A673 (cell line): ENCODE measurements around the gene OLIG2.

ENCODE experiments used
- EZH2 ChIP-seq: fragments of 200-600 bp; sonication (generic); IDR thresholded peaks from 2 replicates; pipeline ENCODE4 v1.6.1; 2017; ENCODE audit warnings: borderline replicate concordance, low read depth, mild to moderate bottlenecking, mixed read lengths, antibody characterized with exemption, low read length; ENCODE audit not compliant: poor library complexity, severe bottlenecking
- TF ChIP-seq, protein P1 (sequence below): fragments of 300-800, 200-600 bp; sonication (generic); conservative IDR thresholded peaks from 2 replicates; pipeline ENCODE4 v1.5.1; 2017; ENCODE audit warnings: low read depth, mild to moderate bottlenecking, antibody characterized with exemption, low read length, moderate library complexity, mixed read lengths

DNA sequence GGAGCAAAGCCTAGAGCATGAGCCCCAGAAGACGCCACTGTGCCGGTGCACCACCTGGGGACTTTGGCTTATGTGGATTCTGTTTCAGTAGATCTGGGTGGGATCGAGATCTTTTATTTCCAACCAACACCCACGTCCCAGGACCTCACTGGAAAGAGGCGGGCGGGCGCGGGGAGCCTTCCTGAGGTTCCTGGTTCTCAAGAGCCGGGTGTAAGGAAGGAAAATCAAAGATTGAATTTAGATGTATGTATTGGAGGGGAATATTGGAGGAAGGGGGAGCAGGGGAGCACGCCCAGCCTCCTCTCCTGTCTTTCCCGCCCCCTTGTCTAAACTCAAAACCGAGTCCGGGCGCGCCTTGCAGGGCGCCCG is 6.2 kb upstream of the OLIG2 start:
- TF ChIP-seq, protein P1, sequence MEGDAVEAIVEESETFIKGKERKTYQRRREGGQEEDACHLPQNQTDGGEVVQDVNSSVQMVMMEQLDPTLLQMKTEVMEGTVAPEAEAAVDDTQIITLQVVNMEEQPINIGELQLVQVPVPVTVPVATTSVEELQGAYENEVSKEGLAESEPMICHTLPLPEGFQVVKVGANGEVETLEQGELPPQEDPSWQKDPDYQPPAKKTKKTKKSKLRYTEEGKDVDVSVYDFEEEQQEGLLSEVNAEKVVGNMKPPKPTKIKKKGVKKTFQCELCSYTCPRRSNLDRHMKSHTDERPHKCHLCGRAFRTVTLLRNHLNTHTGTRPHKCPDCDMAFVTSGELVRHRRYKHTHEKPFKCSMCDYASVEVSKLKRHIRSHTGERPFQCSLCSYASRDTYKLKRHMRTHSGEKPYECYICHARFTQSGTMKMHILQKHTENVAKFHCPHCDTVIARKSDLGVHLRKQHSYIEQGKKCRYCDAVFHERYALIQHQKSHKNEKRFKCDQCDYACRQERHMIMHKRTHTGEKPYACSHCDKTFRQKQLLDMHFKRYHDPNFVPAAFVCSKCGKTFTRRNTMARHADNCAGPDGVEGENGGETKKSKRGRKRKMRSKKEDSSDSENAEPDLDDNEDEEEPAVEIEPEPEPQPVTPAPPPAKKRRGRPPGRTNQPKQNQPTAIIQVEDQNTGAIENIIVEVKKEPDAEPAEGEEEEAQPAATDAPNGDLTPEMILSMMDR = no peak
- TF ChIP-seq EZH2 = peak; percentile 41
